Superior temporal gyrus (tissue), 1 donor: ENCODE measurements around the gene ACTG1.
A peak's percentile ranks its signal among the peaks of the same experiment; 100 is the strongest.

Experiments used
- DNase-seq: peaks from one replicate; pipeline ENCODE4 v3.0.0-alpha.2; 2016; ENCODE audit errors: extremely low spot score

The ACTG1 gene

DNA sequence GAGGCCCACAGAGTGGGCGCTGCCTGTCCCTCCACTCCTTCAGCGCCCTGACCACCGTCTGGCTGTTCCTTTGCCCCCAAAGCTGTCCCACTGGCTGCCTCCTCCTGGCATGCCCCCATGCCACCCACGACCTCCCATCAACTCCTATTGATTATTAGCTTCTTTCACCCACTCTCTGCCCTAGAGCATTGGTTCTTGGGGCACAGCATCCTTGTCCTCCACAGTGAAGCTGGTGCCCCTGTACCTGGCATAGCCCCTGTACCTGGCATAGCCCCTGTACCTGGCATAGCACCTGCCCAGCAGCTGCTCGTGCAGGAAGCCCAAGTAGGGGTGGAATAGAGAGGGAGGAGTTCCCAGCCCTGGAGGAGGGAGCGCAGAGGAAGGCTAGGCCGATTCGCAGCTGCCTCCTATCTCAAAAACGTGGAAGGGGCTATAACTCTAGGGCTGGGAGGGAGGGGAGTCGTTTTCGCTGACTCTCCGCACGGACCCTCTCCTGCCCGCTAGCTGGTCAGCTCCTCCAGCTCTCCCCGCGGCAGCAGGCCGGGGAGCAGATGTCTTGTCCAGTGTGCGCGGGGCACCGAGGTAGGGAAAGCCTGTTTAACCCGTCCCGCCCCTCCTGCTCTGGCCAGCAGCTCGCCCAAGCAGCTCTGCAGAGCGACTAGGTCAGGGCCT is 5.7 kb upstream of the ACTG1 start:
- DNase-seq: no peak

DNA sequence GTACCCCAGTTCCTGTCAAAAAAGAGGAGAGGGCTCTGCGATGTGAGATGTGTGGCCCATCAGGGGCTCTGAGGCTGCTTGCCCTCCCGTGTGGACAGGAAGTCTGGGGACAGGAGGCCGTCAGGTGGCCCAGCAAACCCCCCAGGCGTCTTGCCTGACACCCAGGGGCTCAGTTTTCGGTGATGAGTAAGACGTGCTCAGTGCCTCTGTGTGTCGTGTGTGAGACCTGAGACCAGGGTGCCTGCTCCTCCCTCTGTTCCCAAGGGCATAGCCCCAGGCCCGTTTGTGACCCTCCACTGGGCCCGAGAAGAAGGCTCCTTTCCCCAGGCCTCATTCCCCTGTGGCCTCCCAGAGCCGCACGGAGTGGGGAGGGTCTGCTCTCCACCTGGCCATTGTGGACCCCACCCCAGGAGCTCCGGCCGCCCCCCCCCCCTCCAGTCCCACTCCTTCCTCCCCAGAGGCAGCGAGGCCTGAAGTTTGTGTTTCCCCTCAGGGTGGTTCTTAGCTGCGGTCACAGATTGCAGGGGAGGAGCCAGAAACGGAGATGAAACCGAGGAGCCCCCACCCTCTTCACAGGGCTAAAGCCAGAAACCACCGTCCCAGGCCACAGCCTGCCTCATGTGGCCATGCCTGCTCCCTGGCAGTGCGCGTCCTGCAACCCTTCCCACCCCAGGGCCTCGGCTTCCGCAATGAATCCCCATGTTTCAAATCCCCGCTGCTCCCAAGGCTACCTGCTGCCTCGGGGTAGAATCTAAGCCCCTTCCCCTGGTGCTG is 4.9 kb upstream of the ACTG1 start:
- no peak for DNase-seq

DNA sequence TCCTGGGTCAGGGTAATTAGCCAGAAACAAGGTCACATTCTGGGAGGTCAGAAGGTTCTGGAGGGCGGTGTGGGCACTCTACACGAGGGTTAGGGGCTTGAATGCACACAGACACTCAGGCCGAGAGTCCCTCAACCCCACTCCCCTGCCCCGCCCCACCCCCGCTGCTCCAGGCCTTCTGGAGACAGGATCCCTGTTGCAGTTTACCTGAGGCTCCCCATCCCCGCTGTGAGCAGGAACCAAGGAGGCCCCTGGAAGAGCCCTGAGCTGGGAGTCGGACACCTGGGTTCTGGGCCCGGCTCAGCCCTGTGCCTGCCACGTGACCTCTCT is 4.4 kb upstream of the ACTG1 start:
- DNase-seq: no peak

DNA sequence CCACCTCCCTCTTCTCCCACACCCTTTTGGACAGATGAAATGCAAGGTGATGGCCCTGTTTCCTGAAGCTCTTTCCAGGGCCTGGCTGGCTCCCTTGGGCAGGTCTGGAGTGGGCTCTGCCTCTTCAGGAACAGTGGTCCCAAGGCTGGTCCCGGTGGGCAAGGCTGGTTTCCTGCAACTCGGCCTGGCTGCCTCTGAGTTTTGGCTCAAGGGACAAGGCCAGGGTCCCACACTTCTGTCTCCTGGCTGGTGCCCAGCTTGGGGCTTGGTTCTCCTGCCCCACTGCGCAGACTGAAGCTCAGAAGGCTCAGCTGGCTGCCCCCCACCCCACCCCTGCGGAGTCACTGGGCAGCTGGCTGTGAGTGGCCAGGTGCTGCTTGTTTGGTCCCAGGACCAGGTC is 3.8 kb upstream of the ACTG1 start:
- no peak for DNase-seq

DNA sequence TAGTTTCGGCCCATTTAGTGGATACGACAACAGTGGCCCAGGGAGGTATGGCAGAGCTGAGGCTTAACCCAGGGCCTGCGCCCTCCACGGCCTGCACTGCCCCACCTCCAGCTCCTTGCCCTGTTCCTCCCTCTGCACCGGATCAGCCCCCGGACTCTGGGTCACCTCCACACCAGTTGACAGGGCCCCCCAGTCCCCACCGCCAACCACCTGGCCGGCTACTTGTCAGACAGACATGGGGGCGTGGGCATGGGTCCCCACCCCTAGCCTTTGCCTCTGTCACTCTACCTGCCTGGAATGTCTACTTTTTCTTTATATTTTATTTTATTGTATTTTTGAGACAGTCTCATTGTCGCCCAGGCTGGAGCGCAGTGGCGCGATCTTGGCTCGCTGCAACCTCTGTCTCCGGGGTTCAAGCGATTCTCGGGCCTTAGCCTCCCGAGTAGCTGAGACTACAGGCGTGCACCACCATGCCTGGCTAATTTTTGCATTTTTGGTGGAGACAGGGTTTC is 3.0 kb upstream of the ACTG1 start:
- no peak for DNase-seq

DNA sequence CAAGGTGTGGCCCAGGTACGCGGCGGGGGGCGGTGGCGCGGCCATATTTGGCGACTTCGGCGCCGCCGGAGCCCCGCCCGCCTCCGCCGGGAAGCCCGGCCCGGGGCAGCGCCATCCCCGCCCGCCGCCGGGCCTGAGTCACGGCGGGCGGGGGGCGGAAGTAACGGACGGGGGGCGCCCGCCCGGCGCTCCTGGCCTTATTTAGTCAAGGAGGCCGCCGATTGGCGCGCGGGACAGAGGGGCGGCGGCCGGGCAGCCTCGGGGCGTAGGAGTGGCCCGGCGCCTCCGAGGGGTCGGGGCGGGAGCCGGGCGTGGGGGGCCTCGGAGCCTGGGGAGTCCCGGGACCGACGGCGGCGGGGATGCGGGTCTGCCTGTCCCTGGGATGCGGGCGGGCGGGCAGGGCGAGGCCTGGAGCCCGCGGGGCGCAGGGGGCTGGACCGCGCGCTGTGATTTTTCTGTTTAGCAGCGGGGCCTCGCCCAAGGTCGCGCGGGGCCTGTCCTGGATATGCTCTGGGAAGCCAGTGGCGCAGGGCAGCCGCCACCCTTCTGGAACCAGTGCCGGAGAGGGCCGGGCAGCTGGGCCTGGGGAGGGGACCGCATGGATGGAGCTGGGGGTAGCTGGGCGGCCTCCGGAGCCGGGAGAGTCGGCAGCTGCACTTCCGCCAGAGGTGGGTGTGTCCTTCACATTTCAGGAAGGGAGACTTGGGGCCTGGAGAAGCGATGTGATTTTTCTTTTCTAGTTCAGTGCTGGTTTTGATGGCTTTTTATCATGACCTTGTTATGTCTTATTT is 2.3 kb upstream of the ACTG1 start:
- DNase-seq: no peak

DNA sequence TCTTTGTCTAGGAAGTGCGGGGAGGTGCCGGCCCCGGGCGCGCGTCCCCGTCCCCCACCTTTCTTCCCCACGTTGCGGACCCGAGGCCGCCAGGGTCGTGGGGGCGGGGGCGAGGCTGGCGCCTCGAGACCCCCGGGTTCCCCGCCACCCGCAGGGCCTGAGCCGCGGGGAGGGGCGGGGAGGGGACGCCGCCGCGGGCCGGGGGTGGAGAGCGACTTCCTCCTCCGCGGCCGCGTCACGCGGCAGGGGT is 1.8 kb upstream of the ACTG1 start:
- DNase-seq: no peak

DNA sequence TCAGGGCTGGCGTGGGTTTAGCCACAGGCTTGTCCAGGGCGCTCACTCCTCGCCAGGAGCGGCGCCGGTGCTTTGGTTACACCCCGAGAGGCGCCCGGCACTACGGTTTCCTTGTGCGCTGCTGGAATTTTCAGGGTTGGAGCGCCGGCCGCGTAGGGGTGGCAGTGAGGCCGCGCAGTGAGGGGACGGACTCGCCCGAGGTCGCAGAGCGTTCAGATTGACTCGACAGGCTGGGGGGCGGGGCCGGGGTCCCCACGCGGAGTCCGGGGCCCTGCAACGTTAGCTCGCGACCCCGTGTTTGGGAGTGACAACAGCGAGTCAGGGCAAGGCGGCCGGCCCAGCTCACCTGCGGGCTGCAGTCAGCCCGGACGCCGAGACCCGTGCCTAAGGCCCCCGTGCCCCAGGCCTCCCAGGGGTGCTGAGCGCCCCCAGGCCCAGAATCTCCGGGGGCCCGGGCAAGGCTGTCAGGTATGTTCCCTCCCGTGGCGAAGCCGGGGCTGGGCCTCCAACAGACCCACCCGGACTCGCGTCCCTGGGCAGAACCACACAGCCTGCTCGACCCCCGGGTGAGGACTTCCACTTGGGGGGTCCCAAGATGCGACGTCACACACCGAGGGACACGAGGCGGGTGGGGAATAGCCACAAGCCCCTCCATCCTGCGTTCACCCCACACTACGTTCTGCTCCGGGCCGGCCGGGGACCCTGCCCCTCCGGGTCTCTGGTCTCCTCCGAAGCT is 1.3 kb upstream of the ACTG1 start:
- peak; percentile 60 for DNase-seq

DNA sequence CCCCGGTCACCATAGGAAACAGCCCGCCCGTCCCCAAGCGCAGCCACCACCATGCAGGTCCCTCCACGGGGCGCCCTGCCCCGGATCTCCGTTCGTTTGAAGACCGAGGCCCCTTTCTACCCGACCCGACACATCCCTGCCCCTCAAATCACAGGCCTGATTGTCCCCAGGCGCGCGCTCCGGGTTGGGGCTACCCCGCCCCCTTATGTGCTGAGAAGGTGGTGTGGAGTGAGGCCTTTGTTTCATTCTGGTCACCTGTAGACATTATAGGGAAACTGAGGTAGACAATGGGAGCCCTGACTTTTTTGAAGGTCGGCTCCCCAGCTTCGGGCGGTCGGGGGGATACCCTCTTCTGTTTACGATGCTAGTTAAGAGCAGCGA is 763 bp upstream of the ACTG1 start:
- no peak for DNase-seq

DNA sequence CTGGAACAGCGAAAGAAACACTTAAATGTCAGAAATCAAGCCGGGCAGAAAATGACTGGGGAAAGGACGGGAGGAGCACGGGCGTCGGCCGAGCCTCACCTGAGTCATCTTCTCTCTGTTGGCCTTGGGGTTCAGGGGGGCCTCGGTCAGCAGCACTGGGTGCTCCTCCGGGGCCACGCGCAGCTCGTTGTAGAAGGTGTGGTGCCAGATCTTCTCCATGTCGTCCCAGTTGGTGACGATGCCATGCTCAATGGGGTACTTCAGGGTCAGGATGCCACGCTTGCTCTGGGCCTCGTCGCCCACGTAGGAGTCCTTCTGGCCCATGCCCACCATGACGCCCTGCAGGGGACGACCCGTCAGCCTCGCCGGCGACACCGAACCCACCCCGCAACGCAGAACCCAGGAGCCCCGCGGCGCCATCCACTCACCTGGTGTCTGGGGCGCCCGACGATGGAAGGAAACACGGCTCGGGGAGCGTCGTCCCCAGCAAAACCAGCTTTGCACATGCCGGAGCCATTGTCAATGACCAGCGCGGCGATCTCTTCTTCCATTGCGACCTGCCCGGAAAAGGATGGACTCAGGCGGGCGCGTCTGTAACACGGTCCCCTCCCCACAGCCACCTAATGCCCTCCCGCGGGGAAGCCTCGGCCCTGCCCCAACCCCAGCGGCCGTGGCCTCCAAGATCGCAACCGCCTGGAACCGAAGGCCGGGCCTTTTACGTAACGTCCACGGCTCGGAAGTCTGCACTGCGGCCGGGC is 616 bp downstream of the ACTG1 start:
- DNase-seq: no peak

DNA sequence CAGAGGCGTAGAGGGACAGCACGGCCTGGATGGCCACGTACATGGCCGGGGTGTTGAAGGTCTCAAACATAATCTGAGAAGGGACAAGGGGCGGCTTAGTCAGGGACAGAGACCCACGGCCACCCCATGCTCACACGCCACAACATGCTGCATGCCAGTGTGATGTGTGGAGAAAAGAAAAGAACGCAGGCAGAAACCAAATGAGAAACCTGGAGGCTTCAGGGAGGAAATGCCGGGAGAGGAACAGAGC is 1.1 kb downstream of the ACTG1 start:
- no peak for DNase-seq

DNA sequence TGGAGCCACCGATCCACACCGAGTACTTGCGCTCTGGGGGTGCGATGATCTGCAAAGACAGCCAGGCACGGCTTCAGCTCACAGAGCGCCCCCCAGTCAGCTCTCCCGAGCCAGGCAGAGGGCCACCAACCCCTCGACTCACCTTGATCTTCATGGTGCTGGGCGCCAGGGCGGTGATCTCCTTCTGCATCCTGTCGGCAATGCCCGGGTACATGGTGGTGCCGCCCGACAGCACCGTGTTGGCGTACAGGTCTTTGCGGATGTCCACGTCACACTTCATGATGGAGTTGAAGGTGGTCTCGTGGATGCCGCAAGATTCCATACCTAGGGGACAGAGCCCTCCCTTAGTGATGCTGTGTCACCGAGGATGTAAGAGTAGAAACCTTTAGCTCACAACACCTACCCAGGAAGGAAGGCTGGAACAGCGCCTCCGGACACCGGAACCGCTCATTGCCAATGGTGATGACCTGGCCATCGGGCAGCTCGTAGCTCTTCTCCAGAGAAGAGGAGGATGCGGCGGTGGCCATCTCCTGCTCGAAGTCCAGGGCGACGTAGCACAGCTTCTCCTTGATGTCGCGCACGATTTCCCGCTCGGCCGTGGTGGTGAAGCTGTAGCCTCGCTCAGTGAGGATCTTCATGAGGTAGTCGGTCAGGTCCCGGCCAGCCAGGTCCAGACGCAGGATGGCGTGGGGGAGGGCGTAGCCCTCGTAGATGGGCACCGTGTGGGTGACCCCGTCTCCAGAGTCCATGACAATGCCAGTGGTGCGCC is 1.6 kb downstream of the ACTG1 start:
- no peak for DNase-seq

DNA sequence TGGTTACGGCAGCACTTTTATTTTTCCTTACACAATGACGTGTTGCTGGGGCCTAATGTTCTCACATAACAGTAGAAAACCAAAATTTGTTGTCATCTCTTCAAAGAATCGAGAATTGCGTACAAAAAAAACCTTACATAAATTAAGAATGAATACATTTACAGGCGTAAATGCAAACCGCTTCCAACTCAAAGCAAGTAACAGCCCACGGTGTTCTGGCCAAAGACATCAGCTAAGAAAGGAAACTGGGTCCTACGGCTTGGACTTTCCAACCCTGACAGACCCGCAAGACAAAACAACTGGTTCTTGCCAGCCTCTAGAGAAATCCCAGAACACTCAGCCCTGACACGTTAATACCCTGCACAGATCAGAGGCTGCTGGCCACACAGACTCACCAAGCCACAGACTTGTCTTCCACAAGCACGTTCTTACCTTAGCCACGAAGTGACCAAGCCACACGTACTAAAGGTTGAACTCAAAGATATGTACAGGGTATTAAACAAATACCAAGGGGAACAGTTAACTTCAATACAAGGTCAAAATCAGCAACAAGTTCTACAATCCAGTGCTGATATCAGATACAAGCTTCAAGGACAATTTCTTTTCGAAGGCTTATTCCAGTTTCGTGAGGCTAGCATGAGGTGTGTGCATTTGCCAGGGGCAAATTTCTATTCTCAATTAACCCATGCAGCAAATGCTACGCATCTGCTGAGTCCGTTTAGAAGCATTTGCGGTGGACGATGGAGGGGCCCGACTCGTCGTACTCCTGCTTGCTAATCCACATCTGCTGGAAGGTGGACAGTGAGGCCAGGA is 2.4 kb downstream of the ACTG1 start:
- DNase-seq: peak; percentile 34

DNA sequence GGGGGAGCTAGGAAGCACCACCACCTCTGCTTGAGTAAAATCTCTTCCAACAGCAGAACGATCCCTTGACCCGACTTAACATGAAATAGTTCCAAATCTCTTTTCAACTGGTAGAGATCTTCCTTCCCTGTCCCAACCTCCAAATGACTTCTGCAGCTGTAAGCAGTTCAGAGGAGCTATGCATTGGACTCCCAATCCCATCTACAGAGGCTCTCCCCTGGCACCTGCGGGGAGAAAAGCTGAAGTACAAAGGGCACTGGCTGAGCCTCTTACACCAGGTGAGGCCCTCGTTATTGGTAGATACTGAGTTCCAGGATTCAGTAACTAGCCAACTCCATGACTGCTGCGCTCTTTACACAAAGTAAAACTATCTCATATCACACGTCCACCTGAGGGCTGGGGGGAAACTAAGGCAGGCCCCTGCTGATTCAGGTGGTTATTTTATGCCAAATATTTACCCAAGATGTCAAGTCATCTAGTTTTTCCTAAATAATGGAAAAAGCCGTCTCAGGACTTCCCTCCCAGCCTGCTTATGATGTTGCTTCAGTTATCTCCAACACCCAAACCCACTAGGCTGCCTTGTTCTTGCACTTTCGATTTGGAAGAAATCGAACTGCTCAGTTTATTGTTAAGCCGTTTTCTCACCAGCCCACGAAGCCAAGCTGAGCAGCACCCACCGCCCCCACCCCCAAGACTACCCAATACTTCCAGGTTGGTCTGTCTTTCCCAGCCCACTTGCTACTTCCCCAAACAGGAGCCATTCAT is 3.2 kb downstream of the ACTG1 start:
- no peak for DNase-seq

DNA sequence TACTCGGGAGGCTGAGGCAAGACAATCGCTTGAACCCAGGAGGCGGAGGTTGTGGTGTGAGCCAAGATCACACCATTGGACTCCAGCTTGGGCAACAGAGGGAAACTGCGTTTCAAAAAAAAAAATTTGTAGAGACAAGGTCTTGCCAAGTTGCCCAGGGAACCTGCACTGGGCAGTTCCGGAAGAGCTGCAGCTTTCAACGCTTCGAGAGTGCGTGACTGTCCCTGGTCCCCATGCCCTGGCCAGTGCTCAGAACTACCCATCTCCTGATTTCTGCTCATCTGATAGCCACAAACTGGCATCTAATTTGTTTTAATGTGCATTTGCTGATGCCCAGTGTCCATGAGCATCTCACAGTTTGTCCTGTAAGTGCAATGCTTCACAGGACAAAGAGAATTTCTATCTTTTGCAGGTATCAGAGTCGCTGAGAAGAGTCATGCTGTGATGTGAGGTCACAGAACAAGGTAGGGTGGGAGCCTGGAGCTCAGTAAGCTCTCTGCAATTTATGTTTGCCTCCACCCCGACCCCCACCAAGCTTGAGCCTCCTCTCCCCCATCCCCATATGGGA is 3.9 kb downstream of the ACTG1 start:
- DNase-seq: no peak

DNA sequence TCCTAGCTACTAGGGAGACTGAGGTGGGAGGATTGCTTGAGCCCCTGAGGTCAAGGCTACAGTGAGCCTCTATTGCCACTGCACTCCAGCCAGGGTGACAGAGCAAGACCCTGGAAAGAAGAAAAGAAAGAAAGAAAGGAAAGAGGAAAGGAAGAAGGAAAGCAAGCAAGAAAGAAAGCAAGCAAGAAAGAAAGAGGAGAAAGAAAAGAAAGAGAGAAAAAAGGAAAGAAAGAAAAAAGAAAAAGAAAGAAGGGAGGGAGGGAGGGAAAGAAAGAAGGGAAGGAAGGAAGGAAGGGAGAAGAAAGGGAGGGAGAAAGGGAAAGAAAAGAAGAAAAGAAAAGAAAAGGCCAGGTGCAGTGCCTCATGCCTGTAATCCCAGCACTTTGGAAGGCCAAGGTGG is 9.0 kb downstream of the ACTG1 start:
- DNase-seq: no peak

DNA sequence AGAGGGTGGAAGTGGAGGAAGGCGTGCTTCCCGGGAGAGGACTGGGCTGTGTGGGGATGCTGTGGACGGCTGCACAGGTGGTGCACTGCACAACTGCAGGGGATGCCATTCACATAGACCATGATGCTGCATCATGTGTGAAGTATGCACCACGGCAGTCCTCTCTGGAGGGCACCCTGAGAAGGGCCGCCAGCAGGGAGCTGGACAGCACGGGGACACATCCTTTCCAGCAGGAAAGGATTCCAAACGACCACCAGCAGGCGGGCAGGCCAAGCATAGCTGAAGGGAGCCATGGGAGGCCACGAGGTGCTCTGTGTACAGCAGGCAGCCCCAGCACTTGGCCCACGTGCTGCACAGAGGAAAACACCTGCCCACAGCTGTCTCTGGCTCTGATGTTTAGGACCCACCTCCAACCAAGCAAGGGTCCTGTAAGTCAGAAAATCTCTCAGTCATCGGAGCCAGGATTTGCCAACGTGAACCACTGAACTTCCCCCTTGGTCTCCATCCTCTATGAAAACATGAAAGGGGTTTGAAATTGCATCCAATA is 10.1 kb downstream of the ACTG1 start:
- DNase-seq: no peak

DNA sequence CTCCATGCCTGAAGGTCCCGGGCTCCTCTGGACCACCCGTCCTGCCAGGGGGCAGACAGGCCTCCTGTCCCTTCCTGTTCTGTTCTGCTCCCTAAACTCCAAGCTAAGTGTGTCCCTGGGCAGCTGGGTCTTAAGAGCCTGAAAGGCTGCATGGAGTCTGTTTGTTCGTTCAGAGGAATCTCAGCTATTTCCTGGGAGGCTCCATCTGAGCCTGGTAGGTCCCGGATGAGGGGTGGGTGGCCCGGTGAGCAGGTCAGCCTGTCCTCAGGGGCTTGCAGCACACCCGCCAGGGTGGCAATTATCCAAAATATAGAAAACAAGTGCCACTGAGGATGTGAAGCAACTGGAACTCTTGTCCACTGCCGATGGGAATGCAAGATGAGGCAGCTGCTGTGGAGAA is 12.6 kb downstream of the ACTG1 start:
- DNase-seq: no peak

DNA sequence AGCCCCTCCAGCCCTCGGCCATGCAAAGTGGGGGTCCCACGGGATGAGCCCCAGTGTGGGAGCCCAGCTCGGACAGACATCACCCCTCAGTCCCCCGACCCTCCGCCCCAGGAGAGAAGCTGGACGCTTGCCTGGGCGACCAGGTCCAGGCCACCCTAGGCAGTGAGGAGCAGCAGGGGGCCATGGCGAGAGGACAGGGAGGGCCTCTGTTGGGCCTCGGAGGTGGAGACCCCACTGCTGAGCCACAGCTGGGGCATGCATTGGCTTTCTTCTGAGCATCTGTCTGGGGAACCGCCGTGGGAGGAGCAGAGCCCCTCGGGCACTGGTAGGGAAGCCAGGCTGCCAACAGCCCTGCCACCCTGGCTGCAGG is 13.0 kb downstream of the ACTG1 start:
- no peak for DNase-seq
